Upper lobe of left lung (tissue), 4 donors: ENCODE results near the gene PPAN.

Experiments used
- CTCF ChIP-seq, 6 experiments: fragments of 450-650 bp in 4 of 6; fragments of 200-600 bp in 2 of 6; sonication (generic) in 2 of 6; IDR thresholded peaks; one replicate each; pipeline ENCODE4 v1.5.1; 2016 to 2019; ENCODE audit warnings: antibody characterized with exemption in 6 of 6
- EP300 ChIP-seq, 4 donors: sonication (generic); formaldehyde crosslinking; IDR thresholded peaks; one replicate each; pipeline ENCODE4 v1.5.1; 2017; ENCODE audit warnings: antibody characterized with exemption in 4 of 4, control low read depth in 2 of 4
- POLR2A ChIP-seq, 4 donors: fragments of 450-650 bp; IDR thresholded peaks; one replicate each; pipeline ENCODE4 v1.5.1; 2016 to 2017; ENCODE audit warnings: antibody characterized with exemption in 4 of 4, mild to moderate bottlenecking in 2 of 4
- POLR2AphosphoS5 ChIP-seq, 2 donors: sonication (generic); formaldehyde crosslinking; IDR thresholded peaks; one replicate each; pipeline ENCODE4 v1.5.1; 2017; ENCODE audit warnings: antibody characterized with exemption in 2 of 2

- TF ChIP-seq CTCF (IDR thresholded peaks at IDR 0.05) (no peak), POLR2A (IDR thresholded peaks at IDR 0.05) (no peak), EP300 (IDR thresholded peaks at IDR 0.05) (no peak), POLR2AphosphoS5 (IDR thresholded peaks at IDR 0.05) (no peak)
Measured at GRCh38 chr19:10089801-10090375, 16.3 kb upstream of the PPAN start.
